ENCODE results near the gene FXYD1.

GRCh38 chr19:35151273-35152065 is 12.8 kb downstream of the FXYD1 start:
- no peak for TF ChIP-seq TEAD4 (CRISPR knock-in tag; IDR thresholded peaks at IDR 0.05)
- no peak for TF ChIP-seq ZNF317 (CRISPR knock-in tag; IDR thresholded peaks at IDR 0.05; ENCODE audit: borderline replicate concordance, low read depth)
- TF ChIP-seq CTCF (IDR thresholded peaks at IDR 0.05), result no peak
- TF ChIP-seq PRDM15 (CRISPR knock-in tag; IDR thresholded peaks at IDR 0.05), result no peak
- no peak for TF ChIP-seq ZNF423 (CRISPR knock-in tag; IDR thresholded peaks at IDR 0.05)

Data from WTC11 (cell line).